HepG2 (cell line): Measurements from ENCODE around the gene KCNT1. TPM values are rescaled to one million over a fixed set of nuclear protein-coding genes. Genes with fewer than 3 reads are reported as not detected.

ENCODE experiments used
- ATAC-seq: fragments of 200-7000 bp; cut with Tn5 transposase; 3 replicates; pipeline ENCODE4 v1.9.1; 2020; ENCODE audit warnings: mild to moderate bottlenecking, moderate library complexity
- BruUV-seq: library from RNA; stranded (reverse); fragments of 400-500 nt; replicated peaks from 2 replicates; lab custom pipeline; 2021; lab: Mats Ljungman, UMichigan
- CTCF ChIA-PET: fragments of 300-600 bp; formaldehyde crosslinking; extraction: SDS; loops from one replicate; lab custom pipeline; 2021; ENCODE audit warnings: low total read pairs, inconsistent platforms, low intra/inter-chr PET ratio; lab: Yijun Ruan, JAX
- POLR2A ChIA-PET: fragments of 350-600 bp; sonication (Branson Sonifier 250); formaldehyde crosslinking; loops from one replicate; lab custom pipeline; 2020; ENCODE audit warnings: antibody characterized with exemption, inconsistent platforms; lab: Yijun Ruan, JAX
- DNase-seq: peaks from one replicate; pipeline ENCODE4 v3.0.0-alpha.2; 2015; ENCODE audit warnings: low spot score
- FAIRE-seq: peaks from 3 replicates; lab custom pipeline; 2011; peaks lifted over from hg19 to GRCh38; lab: Jason Lieb, UNC
- H2AFZ ChIP-seq: one replicate; pipeline ENCODE4 v1.6.1; 2011; ENCODE audit warnings: low read length, inconsistent platforms
- H3K27ac ChIP-seq: fragments of 300-600 bp; 3 replicates; pipeline ENCODE4 v1.8.0; 2011; ENCODE audit warnings: mixed run types, mild to moderate bottlenecking, mixed read lengths, low read length, inconsistent platforms; ENCODE audit not compliant: insufficient read depth; ENCODE audit errors: extremely low read length
- H3K27me3 ChIP-seq, 2 experiments: fragments of 200-600 bp in 1 of 2; 2 replicates in 1 of 2; 3 replicates in 1 of 2; pipeline versions ENCODE4 v1.6.0 to v1.8.0; 2011; ENCODE audit warnings: low read length in 2 of 2, mild to moderate bottlenecking in 2 of 2, moderate library complexity in 2 of 2, inconsistent platforms in 1 of 2; ENCODE audit not compliant: insufficient read depth in 2 of 2, control insufficient read depth in 1 of 2
- H3K36me3 ChIP-seq, 2 experiments: fragments of 200-600 bp in 1 of 2; replicated peaks in 1 of 2; 2 replicates in 1 of 2; 3 replicates in 1 of 2; pipeline versions ENCODE4 v1.5.1 to v1.8.0; 2011; ENCODE audit warnings: low read length in 2 of 2, inconsistent platforms in 1 of 2; ENCODE audit not compliant: insufficient read depth in 2 of 2, control insufficient read depth in 1 of 2
- H3K4me1 ChIP-seq: 2 replicates; pipeline ENCODE4 v1.5.1; 2012; ENCODE audit warnings: low read length, inconsistent platforms; ENCODE audit not compliant: insufficient read depth
- H3K4me2 ChIP-seq: 2 replicates; pipeline ENCODE4 v1.6.0; 2011; ENCODE audit warnings: low read depth, low read length, inconsistent platforms
- H3K4me3 ChIP-seq, 3 experiments: fragments of 200-600 bp in 1 of 3; sonication (generic), shearing (Covaris generic) in 1 of 3; replicated peaks in 1 of 3; 2 replicates each; pipeline ENCODE4 v1.5.1; 2011 to 2016; ENCODE audit warnings: low read length in 3 of 3, inconsistent platforms in 2 of 3, low read depth in 2 of 3, mild to moderate bottlenecking in 2 of 3, control low read depth in 1 of 3, mixed read lengths in 1 of 3; ENCODE audit not compliant: insufficient read depth in 1 of 3
- H3K79me2 ChIP-seq: one replicate; pipeline ENCODE4 v1.6.1; 2011; ENCODE audit warnings: low read length, inconsistent platforms; ENCODE audit not compliant: insufficient read depth
- H3K9ac ChIP-seq: 2 replicates; pipeline ENCODE4 v1.6.0; 2011; ENCODE audit warnings: mild to moderate bottlenecking, low read depth, low read length, inconsistent platforms; ENCODE audit not compliant: insufficient read depth
- H3K9me3 ChIP-seq: 2 replicates; pipeline ENCODE4 v1.5.1; 2012; ENCODE audit warnings: mild to moderate bottlenecking, low read length
- H4K20me1 ChIP-seq: 2 replicates; pipeline ENCODE4 v1.6.0; 2011; ENCODE audit warnings: inconsistent platforms, mild to moderate bottlenecking, low read length, moderate library complexity; ENCODE audit not compliant: insufficient read depth
- BCL6 ChIP-seq: IDR thresholded peaks from 2 replicates; pipeline ENCODE4 v1.6.1; 2016; ENCODE audit warnings: missing genetic modification reagents, missing compliant biosample characterization
- GATA4 ChIP-seq: sonication (generic); IDR thresholded peaks from 2 replicates; pipeline ENCODE4 v1.6.1; 2016; ENCODE audit warnings: antibody characterized with exemption, low read depth, borderline replicate concordance
- HDAC2 ChIP-seq: sonication (generic); formaldehyde crosslinking; IDR thresholded peaks from 2 replicates; pipeline ENCODE4 v1.4.0; 2020; ENCODE audit warnings: missing genetic modification reagents
- ISL2 ChIP-seq: sonication (generic); formaldehyde crosslinking; IDR thresholded peaks from 2 replicates; pipeline ENCODE4 v1.5.0; 2020; ENCODE audit warnings: missing genetic modification reagents
- KLF12 ChIP-seq: sonication (generic); formaldehyde crosslinking; IDR thresholded peaks from 2 replicates; pipeline ENCODE4 v1.4.0; 2020; ENCODE audit warnings: missing genetic modification reagents, borderline replicate concordance
- MIXL1 ChIP-seq: IDR thresholded peaks from 2 replicates; pipeline ENCODE4 v1.6.1; 2016
- PRDM10 ChIP-seq: sonication (generic); formaldehyde crosslinking; IDR thresholded peaks from 2 replicates; pipeline ENCODE4 v1.4.0; 2020; ENCODE audit warnings: low read depth, missing genetic modification reagents
- SOX6 ChIP-seq, 2 experiments: fragments of 450-650 bp in 1 of 2; sonication (generic) in 1 of 2; formaldehyde crosslinking in 1 of 2; IDR thresholded peaks; 2 replicates each; pipeline versions ENCODE4 v1.4.0 to v1.6.1; 2017 to 2020; ENCODE audit warnings: antibody characterized with exemption in 1 of 2, mild to moderate bottlenecking in 1 of 2, missing genetic modification reagents in 1 of 2
- THAP8 ChIP-seq: sonication (generic); formaldehyde crosslinking; IDR thresholded peaks from 2 replicates; pipeline ENCODE4 v1.5.1; 2020; ENCODE audit warnings: missing genetic modification reagents, mild to moderate bottlenecking, borderline replicate concordance
- WIZ ChIP-seq: sonication (generic); formaldehyde crosslinking; IDR thresholded peaks from 2 replicates; pipeline ENCODE4 v1.5.1; 2020; ENCODE audit warnings: mild to moderate bottlenecking, missing genetic modification reagents
- ZBTB3 ChIP-seq: sonication (generic); formaldehyde crosslinking; IDR thresholded peaks from 2 replicates; pipeline ENCODE4 v1.4.0; 2020; ENCODE audit warnings: low read depth, mild to moderate bottlenecking, moderate library complexity, missing genetic modification reagents, borderline replicate concordance
- ZNF3 ChIP-seq: IDR thresholded peaks from 2 replicates; pipeline ENCODE4 v1.7.0; 2017; ENCODE audit warnings: inconsistent platforms
- ZNF414 ChIP-seq: sonication (generic); formaldehyde crosslinking; IDR thresholded peaks from 2 replicates; pipeline ENCODE4 v1.5.0; 2020; ENCODE audit warnings: missing genetic modification reagents
- WGBS: methylation state at CpG from one replicate; pipeline ENCODE4 v1.1.6; 2017; ENCODE audit warnings: low lambda C conversion rate; 5-methylcytosine and 5-hydroxymethylcytosine counted together
- in situ Hi-C: cut with HindIII; loops from 2 replicates; pipeline ENCODE4 v1.10.0; 2017; ENCODE audit warnings: low pct_unique_long_range_greater_than_20kb; ENCODE audit not compliant: extremely low pct_ligation_motif_present
- intact Hi-C: fragments of 100-400 bp; cut with micrococcal nuclease; formaldehyde crosslinking; loops from one replicate; pipeline ENCODE4 v1.10.0; 2022; ENCODE audit not compliant: unreplicated experiment
- polyA plus RNA-seq, 8 experiments: library from polyadenylated mRNA; depleted of rRNA in 3 of 8; stranded (reverse) in 7 of 8; unstranded in 1 of 8; fragments of >200 nt; fragmentation: Illumina TruSeq in 4 of 8; extraction: Trizol in 4 of 8; gene quantifications; 2 replicates each; pipeline versions ENCODE4 v1.2.1 to v1.2.3, GENCODE V29; 2011 to 2016; ENCODE audit warnings: low read depth in 4 of 8, missing spikeins in 1 of 8, mixed read lengths in 1 of 8; ENCODE audit not compliant: insufficient read depth in 1 of 8
- total RNA-seq, 5 experiments: library from RNA; depleted of rRNA; stranded (reverse); fragments of >200 nt; fragmentation: Illumina TruSeq; extraction: Trizol; gene quantifications; 2 replicates each; pipeline ENCODE4 v1.2.3, GENCODE V29; 2016; ENCODE audit warnings: low read depth in 1 of 5

The KCNT1 gene
- total and polyA plus RNA-seq, 2 of the 13 experiments (the other 11 are each of a cell fraction or from before 2014, with no cell fraction given): not detected

- TF ChIP-seq SOX6 (IDR thresholded peaks at IDR 0.05) (no peak), SOX6 (CRISPR knock-in tag; IDR thresholded peaks at IDR 0.05) (no peak), BCL6 (CRISPR knock-in tag) (no peak), KLF12 (CRISPR knock-in tag) (no peak), GATA4 (no peak), ZBTB3 (CRISPR knock-in tag) (no peak)
- TF ChIP-seq, all 625 proteins: peak for 0
These were observed 32.2 kb upstream of the KCNT1 start (continued) for GRCh38 chr9:135669616-135670285.

GRCh38 chr9:135670721-135671590, 31.0 kb upstream of the KCNT1 start:
- Histone ChIP-seq H3K79me2 (no peaks in the 10 kb centered on the region), H2AFZ (no peak overlapping the region), H3K4me2 (no peak overlapping the region), H3K27me3 (peaks cover 2 to 34% of the 10 kb centered on the region in 2 experiments; a peak in 4 of 5 replicates), H3K27ac (no peak overlapping the region), H3K9ac (no peak overlapping the region), H3K36me3 (no peaks in the 10 kb centered on the region), H3K9me3 (no peaks in the 10 kb centered on the region), H4K20me1 (0 out of 2 replicates have a peak, but pooled peaks cover 2% of the 10 kb centered on the region), H3K4me3 (no peak overlapping the region), H3K4me1 (no peaks in the 10 kb centered on the region)
- ATAC-seq: no peak
- intact Hi-C loops: no loop called here
- TF ChIP-seq WIZ (no peak), THAP8 (CRISPR knock-in tag) (no peak), MIXL1 (CRISPR knock-in tag) (no peak), ISL2 (CRISPR knock-in tag) (no peak), PRDM10 (CRISPR knock-in tag) (no peak), ZNF3 (CRISPR knock-in tag) (no peak), ZNF414 (CRISPR knock-in tag) (no peak), HDAC2 (no peak)
- no peak for DNase-seq
- no peak for FAIRE-seq
- WGBS: 50% methylated on average over 8 of the region's 41 CpGs
- CTCF ChIA-PET: no interaction called here
- POLR2A ChIA-PET: no interaction called here
- no TSS peak for BruUV-seq
- in situ Hi-C loops: no loop called here
